NCI-H2107 (cell line): ENCODE measurements around the gene OR3A2.
"Not testable (repeated sequence)": the region's sequence is repeated elsewhere in the genome, so short reads cannot be mapped to it uniquely, and the experiment has no call there.

Source experiments
- DNase-seq: peaks from one replicate; lab custom pipeline; 2025; lab: John Stamatoyannopoulos, UW

The OR3A2 gene

DNA sequence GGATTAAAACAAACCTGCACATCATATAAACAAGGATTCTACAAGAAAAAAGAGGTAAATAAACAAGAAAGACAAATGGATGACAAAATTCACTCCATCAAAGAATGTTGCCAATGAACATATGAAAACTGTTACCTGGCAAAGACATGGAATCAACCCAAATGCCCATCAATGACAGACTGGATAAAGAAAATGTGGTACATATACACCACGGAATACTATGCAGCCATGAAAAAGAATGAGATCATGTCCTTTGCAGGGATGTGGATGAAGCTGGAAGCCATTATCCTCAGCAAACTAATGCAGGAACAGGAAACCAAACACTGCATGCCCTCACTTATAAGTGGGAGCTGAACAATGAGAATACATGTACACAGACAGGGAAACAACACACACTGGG lies 92.6 kb downstream of the OR3A2 start:
- DNase-seq: not testable (repeated sequence)

DNA sequence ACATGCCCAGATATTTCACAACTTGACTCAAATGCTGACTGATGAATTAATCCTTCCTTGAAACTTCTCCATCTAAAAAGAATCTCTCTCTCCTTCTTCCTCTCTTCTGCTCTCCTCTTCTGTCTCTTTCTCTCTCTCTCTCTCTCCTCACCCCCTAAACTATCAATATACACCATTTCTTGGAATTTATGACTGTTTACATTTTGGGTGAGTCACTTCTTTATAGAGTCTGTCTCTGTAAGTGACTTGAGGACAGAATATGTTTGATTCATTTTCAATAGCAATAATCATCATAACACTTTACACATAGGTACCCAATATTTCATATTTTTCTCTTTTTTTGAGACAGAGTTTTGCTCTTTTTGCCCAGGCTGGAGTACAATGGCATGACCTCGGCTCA lies 103.2 kb downstream of the OR3A2 start:
- no peak for DNase-seq

DNA sequence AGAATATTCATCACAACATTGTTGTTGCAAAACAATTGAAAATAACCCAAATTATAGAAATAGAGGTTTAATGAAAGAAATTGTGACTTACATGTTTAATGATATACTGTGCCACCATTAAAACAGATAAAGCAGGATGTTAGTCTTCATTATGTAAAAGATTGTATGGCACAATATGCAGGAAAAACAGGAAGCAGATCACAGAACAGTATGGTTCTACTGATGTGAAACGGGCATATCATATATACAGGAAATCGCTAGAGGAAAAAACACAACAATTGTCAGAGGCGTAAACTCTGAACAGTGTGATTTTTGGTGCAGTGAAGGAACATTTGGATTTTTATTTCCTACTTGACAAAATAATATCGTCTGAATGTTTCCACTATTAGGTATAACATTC lies 110.0 kb downstream of the OR3A2 start:
- no peak for DNase-seq

DNA sequence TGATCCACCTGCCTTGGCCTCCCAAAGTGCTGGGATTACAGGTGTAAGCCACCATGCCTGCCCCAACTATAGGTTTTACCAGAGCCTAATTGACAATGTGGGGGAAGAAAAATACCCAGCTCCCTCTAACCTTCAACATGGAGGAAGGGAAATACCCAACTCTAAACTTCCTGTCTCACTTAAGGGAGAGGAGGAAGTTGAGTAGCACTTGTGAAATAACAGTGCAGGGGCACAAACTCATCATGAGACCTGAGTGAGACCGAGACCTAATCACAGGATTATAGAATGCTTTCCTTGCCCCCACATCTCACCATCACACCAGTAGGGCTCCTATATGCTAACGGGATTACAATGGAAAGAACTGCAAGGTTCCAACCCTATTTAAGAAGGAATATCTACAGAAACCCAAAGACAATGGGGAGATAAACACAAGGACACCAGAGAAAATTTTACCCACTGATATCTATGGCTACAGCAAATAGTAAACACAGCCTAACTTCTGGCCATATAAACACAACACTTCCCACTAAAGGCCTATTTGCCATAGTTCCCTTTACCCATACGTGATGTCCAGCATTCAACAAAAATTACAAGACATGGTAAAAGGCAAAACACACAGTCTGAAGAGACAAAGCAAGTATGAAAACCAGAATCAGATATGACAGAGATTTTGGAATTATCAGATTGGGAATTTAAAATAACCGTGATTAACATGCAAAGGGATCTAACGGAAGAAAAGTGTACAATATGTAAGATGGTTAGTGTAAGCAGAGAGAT lies 114.8 kb downstream of the OR3A2 start:
- no peak for DNase-seq

DNA sequence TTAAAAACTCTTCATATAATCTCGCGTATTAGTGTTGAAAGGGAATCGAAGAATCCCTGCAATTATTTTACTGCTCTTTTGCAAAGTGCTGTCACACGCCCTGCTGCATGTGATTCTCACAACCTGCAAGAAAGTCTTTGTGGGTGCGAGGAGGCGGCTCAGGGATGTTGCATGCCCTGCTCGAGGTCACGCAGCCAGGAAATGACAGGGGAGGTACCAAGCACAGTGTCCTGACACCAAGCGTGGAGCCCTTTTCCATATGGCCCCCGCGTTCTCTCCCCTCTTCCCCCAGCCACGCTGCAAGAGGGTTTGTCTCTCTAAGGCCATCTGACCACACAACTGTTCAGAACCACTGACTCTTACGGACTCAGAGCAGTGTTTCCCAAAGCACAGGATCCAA lies 125.5 kb downstream of the OR3A2 start:
- no peak for DNase-seq

DNA sequence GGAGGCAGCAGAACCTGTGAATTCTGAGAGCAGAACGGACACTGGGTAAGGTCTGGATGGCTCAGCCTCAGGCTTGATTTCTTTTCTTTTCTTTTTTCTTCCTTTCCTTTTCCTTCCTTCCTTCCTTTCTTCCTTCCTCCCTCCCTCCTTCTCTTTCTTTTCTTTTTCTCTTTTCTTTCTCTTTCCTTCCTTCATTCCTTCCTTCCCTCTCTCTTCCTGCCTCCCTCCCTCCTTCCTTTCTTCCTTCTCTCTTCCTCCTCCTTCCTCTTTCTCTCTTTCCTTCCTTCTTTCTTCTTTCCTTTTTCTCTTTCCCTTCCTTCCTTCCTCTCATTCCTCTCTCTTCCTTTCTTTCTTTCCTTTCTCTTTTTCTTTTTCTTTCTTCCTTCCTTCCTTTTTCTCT lies 125.9 kb downstream of the OR3A2 start:
- no peak for DNase-seq

DNA sequence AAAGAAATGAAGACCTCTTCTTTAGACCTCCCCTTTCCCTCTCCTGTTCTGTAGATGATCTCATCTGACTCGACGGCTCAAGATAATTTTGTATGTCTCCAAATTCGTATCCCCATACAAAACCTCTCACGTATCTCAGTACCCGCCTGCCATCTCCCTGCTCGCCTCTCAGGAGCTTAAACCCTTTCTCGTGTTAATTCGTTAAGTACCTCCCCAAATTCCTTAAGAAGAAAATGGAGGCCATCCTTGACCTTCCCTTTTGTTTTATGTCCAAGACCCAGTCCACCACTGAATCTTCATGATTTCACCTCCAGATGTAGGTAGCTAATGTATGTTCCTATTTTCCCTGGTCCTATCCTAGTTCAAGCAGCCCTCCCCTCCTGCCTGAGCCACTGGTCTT lies 129.5 kb downstream of the OR3A2 start:
- no peak for DNase-seq

DNA sequence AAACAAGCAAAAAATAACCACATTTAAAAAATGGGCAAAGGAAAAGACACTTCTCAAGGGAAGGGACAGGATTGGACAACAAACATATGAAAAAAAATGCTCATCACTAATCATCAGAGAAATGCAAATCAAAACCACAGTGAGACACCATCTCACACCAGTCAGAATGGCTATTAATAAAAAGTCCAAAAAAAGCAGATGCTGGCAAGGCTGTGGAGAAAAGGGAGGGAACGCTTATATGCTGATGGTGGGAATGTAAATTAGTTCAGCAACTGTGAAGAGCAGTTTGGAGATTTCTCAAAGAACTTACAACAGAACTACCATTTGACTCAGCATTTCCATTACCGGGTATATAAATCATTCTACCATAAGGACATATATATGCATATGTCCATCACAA lies 137.1 kb downstream of the OR3A2 start:
- DNase-seq: not testable (repeated sequence)

DNA sequence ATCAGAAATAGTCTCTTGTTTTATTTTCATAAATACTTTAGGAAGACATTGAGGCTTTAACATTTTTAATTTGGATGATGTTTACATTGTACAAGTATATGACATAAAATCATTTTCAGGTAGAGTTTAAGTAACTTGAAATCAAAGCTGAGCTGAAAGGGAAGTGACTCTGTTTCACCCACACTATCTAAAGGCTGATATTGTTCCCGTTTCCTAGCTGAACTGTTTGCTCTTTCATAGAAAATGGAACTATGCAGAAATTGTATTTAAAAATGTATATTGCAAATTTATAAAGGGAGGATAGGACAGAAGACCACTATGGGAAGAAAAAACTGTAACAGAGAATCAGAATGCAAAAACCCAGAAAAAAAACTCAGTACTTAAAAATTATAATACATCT lies 141.3 kb downstream of the OR3A2 start:
- not testable (repeated sequence) for DNase-seq

DNA sequence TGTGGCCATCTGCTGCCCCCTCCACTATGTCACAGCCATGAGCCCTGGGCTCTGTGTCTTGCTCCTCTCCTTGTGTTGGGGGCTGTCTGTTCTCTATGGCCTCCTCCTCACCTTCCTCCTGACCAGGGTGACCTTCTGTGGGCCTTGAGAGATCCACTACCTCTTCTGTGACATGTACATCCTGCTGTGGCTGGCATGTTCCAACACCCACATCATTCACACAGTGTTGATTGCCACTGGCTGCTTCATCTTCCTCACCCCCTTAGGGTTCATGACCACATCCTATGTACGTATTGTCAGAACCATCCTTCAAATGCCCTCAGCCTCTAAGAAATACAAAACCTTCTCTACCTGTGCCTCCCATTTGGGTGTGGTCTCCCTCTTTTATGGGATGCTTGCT lies 145.1 kb downstream of the OR3A2 start:
- not testable (repeated sequence) for DNase-seq

DNA sequence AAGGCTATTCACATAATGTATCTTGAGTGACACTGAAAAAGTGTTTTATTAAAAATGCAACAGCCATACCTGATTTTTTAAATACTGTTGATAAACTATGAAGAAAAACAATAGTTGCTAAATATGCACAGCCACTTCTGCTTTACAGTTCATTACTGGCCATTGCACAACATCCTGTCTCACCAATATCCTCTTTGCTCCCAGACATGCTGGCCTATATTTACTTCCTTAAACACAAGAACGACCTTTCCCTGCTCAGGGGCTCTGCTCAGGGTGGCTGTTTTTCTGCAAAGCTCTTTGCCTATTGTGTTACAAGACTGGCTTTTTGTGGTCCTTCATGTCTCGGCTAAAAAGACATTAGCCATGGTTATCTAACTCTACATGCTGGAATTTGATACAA lies 147.4 kb downstream of the OR3A2 start:
- DNase-seq: not testable (repeated sequence)

DNA sequence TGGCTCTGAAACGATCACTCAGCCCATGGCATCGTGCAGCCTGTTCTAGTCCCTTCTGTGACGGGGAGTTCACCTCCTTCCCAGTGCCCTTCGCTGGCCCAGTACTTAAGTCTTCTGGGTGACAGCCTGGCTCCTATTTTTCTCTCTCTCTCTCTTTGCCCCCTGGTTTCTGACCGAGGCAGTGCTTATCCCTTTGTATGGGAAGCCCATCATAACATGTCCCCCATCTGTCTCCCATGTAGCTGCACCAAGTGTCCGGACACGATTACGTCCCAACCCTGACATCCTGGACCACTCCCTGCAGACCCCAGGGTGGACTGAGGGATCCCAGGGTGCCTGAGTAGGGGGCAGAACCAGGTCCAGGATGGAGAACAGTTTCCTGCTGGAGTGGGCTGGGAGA lies 153.8 kb downstream of the OR3A2 start:
- not testable (repeated sequence) for DNase-seq
